WTC11 (cell line): Measurements from ENCODE around the gene ZMIZ1.
A peak's percentile ranks its signal among the peaks of the same experiment; 100 is the strongest.

ENCODE experiments used
- ATF1 ChIP-seq: sonication (generic); formaldehyde crosslinking; IDR thresholded peaks from 2 replicates; pipeline ENCODE4 v1.8.1; 2023; ENCODE audit warnings: mild to moderate bottlenecking, moderate library complexity, missing genetic modification reagents
- CBFB ChIP-seq: sonication (generic); formaldehyde crosslinking; IDR thresholded peaks from 2 replicates; pipeline ENCODE4 v1.8.1; 2022; ENCODE audit warnings: mild to moderate bottlenecking, low read depth, missing genetic modification reagents
- CREM ChIP-seq: sonication (generic); formaldehyde crosslinking; IDR thresholded peaks from 2 replicates; pipeline ENCODE4 v1.8.1; 2022; ENCODE audit warnings: mild to moderate bottlenecking, missing genetic modification reagents, moderate library complexity
- CTCF ChIP-seq: fragments of 200-600 bp; IDR thresholded peaks from 2 replicates; pipeline ENCODE4 v1.8.0; 2022; ENCODE audit warnings: antibody characterized with exemption
- E2F1 ChIP-seq: sonication (generic); formaldehyde crosslinking; IDR thresholded peaks from 2 replicates; pipeline ENCODE4 v1.8.0; 2022; ENCODE audit warnings: mild to moderate bottlenecking, missing genetic modification reagents
- MAX ChIP-seq: sonication (generic); formaldehyde crosslinking; IDR thresholded peaks from 2 replicates; pipeline ENCODE4 v1.8.0; 2022; ENCODE audit warnings: mild to moderate bottlenecking, missing genetic modification reagents
- NFE2L1 ChIP-seq: sonication (generic); formaldehyde crosslinking; IDR thresholded peaks from 2 replicates; pipeline ENCODE4 v1.8.1; 2023; ENCODE audit warnings: missing genetic modification reagents
- USF1 ChIP-seq: sonication (generic); formaldehyde crosslinking; IDR thresholded peaks from 2 replicates; pipeline ENCODE4 v1.8.0; 2022; ENCODE audit warnings: mild to moderate bottlenecking, missing genetic modification reagents
- USF2 ChIP-seq: sonication (generic); formaldehyde crosslinking; IDR thresholded peaks from 2 replicates; pipeline ENCODE4 v1.8.1; 2023; ENCODE audit warnings: mild to moderate bottlenecking, missing genetic modification reagents, moderate library complexity

GRCh38 chr10:79223091-79224048 lies 154.6 kb downstream of the ZMIZ1 start:
- TF ChIP-seq MAX, result no peak
- TF ChIP-seq CTCF, result no peak
- no peak for TF ChIP-seq E2F1
- peak; percentile 48 for TF ChIP-seq USF2
- TF ChIP-seq ATF1 (CRISPR knock-in tag), result no peak
- no peak for TF ChIP-seq CREM (CRISPR knock-in tag)
- TF ChIP-seq USF1, result no peak
- TF ChIP-seq CBFB (CRISPR knock-in tag), result no peak
- TF ChIP-seq NFE2L1 (CRISPR knock-in tag), result no peak
